Mesenteric fat pad (tissue), 1 donor: ENCODE results near the gene SASH1. TPM values are rescaled to one million over a fixed set of nuclear protein-coding genes. Genes with fewer than 3 reads are reported as not detected.
"Not testable (repeated sequence)": the region's sequence is repeated elsewhere in the genome, so short reads cannot be mapped to it uniquely, and the experiment has no call there.

Experiments
- DNase-seq: peaks from one replicate; pipeline ENCODE4 v3.0.0-alpha.2; 2020; ENCODE audit warnings: low spot score
- total RNA-seq: library from RNA; stranded (reverse); fragmentation: NEBNext Ultra II Directional; extraction: Animal tissue kit (Norgen Biotek cat#: 25700); gene quantifications from one replicate; pipeline ENCODE4 v1.2.1, GENCODE V29; 2021
- donor health status: DM: yes; HTN: yes; CAD: no.

SASH1 gene
- total RNA-seq, 1 donor from 2014 or later: 143 TPM

DNA sequence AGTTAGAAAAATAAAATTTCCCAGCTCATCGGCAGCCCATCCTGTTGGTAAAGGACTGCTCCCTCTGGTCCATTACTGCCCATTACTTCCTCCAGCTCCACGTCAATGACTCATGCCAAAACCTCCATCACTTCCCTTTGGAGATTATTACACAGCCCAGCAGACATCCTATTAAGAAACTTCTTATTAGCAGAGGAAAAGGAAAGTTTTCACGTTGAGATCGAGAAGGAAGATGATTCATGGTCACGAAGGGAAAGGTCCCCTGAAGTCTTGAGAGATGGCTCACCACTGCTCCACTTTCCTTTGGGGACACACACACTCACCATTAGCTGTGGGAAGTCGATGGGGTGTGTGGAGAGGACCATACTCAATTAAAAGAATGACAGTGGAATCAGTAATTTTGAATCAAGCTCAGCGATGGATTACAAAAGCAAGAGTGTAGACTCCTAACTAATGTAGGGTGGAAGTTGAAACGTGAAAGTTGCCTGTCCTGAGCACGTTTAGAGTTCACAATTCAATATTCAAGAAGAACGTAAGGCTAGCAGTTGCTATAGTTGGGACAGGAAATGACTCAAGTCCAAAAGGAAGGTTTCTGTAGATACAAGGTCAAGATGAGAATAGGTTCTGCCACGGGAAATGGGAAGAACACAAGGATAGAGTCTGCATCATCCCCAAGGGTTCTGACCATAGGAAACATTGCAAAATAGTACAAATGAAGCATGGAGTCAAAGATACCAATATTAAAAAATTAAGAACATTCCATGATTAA, 21.6 kb downstream of the SASH1 start:
- no peak for DNase-seq

- DNase-seq: no peak
Measured at GRCh38 chr6:148365041-148365440, 22.4 kb downstream of the SASH1 start.

GRCh38 chr6:148367411-148368024, 24.9 kb downstream of the SASH1 start:
- no peak for DNase-seq

DNA sequence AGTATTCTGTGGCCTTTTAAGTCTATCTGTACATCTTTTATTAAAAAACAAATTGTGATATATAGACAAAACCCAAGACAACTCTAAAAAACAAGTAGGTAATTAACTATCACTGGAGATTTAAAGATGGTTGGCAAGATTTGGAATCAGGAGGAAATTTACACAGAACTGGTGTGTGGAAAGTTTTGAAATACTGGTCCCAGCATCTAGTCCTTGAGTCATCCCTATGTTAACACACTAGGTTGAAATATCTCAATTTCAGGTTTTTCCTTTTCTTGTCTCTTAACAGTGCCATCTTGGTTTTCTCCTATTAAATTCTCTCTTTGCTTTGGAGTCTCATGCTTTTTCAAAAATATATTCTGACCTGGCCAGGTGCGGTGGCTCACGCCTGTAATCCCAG, 27.5 kb downstream of the SASH1 start:
- no peak for DNase-seq

DNA sequence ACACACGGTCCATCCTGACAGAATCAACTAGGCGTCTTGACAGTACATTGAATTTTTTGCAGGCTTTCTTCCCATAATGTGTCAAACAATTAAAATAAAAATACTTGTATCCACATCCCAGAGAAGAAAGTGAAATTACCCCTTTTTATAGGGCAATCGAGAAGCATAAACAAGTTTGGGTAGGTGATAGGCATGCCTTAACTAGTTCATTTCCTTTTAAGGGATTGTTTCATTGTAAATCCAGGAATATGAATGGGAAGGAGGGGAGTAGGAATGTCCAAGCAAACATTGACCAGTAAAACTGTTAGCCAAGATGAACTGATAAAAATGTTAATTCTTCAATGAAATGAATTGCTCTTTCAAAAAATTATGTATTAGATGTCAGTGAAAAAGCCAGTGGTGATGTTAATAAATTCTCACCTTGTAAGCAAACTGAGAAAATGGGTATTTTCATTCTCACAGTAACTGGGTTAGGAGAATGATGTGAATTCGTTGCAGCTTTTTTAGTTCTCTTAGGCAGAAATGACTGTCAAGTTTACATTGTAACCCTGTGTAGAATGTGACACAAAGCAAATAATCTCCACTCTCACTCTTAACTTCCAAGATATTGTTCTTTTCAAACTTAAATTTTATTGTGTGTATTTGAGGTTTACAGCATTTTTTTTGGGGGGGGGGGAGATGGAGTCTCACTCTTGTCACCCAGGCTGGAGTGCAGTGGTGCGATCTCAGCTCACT, 31.6 kb downstream of the SASH1 start:
- DNase-seq: no peak

DNA sequence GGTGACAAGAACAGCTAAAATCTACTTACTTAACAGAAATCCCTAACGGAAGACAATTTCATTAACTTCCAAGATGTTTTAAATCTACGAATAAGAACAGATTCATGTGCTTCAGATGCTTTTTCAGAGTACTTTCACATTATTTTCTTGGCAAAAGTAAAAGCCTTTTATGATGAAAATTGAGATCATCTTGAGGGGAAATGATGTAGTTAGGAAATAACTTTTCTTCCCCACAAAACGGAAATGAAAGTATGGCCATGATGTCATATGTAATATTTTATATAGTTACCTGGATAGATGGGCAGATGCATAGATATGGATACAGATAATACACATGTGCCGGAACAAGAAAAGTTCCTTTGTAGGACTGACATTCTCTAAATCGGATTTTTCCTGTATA, 32.8 kb downstream of the SASH1 start:
- DNase-seq: no peak

DNA sequence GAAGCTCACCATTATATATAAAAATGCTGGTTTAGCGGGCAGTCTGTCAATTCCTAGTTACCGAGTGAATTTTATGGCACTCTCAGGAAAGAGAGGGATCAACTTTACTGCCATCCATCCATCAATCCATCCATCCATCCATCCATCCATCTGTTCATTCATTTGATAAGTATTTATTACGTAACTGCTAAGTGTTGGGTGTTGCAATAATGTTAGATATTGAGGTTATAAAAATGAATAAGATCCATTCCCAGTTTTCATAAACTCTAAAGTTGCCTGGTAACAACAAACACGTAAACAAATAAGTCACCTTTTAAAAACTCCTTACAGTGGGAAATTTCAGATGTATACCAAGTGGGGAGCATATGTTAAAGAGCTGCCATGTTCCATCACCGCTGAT, 36.8 kb downstream of the SASH1 start:
- no peak for DNase-seq

DNA sequence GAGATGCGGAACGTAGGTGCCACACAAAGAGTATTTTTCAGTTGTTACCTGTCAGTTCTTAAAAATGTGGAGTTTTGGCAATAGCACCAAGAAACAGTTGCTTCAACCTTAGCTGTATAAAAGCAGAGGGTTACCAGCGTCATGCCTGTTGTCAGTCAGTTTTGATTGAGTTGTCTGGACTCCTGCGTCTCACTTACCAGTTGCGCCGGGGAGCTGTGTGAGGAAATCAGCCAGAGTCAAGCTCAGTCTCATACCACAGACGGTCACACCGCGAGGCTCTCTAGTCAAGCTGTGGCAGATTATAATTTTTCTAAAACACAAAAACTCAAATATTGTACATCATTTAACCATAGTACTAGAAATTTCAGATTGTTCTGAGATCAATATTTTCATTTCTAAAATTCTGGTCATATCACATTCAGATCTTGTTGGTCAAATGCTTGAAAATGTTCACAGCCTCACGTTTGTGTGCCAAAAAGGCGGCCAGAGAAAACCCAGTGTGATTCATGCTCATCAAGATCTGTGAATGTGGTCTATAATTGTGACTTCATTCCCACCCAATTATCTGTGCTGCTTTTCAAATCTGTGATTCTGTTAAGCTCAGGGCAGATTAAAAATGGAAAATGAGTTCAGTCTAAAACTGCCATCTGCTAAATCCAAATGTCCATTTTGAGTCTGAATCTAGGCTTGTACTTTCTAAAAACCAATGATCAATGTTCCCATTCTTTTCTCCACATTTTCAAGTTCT, 37.5 kb downstream of the SASH1 start:
- DNase-seq: no peak

DNA sequence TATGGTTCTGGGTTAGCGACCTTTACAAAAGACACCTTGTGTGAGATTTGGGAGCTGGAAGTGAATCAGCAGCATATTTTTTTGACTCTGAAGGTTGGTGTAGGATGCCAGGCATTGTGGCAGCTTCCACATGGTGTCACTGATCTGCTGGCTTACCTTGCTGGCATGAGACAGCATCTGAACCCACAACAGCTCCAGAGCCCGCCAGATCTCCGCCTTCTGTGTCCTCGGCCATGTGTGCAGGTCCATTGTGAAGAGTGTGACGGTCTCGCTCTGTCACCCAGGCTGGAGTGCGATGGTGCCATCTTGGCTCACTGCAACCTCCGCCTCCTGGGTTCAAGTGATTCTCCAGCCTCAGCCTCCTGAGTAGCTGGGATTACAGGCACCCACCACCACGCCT, 39.4 kb downstream of the SASH1 start:
- DNase-seq: not testable (repeated sequence)

DNA sequence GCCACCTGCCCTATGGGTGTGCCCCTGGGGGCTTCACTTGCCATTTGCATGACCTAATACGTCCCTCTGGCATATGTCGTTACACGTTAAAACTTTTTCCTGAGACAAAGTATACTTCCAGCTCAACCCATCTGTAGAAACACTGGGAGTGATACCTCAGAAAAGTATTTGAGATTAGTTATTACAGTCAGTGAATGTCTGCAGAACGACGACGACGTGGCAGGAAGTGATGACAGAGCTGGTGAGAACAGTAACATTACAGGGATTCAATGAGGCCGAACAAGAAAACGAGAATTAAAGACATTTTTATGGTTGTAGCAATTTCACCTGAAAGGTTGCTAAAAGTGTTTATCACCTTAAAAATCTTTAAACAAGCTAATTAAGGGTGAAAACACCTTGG, 40.2 kb downstream of the SASH1 start:
- DNase-seq: no peak

DNA sequence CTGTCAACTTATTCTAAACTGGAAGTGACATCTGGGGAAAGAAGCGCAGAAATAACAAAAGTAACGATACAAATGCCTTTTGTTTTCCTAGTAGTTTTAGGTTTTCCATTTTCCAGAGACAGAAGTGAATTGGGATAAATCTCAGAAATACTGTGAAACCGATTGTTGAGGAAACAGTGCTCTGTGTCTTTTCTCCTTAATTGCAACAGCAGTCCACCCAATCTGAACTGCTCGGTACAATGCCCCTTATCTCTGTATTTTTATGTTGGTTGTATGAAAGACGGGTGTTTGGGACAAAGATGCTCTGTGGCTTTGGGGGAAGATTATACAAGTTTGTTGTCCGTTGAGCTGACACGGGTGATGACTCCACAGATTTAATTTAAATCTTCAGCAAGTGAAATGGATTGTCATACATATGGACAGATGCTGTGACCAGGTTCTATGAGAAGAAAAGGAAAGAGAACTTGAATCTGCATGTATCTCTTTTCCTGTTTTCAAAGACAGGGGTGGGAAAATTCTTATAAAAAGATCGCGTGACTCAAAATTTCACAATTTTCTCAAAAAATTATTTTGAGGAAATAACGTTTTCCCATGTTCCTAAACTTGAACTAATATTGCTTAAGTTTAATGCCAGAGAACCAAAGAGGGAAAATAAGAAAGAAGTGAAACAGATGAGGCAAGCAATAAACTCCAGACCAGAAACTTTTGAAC, 41.2 kb downstream of the SASH1 start:
- DNase-seq: no peak

GRCh38 chr6:148385379-148385778, 42.7 kb downstream of the SASH1 start:
- DNase-seq: no peak

- DNase-seq: no peak
Measured at GRCh38 chr6:148388521-148388920, 45.9 kb downstream of the SASH1 start.

GRCh38 chr6:148389086-148389485, 46.4 kb downstream of the SASH1 start:
- DNase-seq: no peak

DNA sequence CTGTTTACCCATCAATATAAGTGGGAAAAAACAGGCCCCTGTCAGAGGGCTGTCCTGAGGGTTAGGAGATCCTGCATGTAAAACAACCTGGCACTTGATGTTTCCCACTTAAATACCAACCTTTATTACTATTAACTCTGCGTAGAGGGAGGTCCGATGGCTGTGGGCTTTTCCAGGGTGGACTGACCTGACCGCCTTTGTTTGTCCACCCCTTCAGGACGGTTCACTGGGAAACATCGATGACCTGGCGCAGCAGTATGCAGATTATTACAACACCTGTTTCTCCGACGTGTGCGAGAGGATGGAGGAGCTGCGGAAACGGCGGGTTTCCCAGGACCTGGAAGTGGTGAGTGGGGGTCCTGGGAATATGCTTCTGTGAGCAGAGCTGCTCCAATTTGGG, 47.3 kb downstream of the SASH1 start:
- no peak for DNase-seq

- DNase-seq: not testable (repeated sequence)
Measured at GRCh38 chr6:148392127-148392526, 49.5 kb downstream of the SASH1 start.

DNA sequence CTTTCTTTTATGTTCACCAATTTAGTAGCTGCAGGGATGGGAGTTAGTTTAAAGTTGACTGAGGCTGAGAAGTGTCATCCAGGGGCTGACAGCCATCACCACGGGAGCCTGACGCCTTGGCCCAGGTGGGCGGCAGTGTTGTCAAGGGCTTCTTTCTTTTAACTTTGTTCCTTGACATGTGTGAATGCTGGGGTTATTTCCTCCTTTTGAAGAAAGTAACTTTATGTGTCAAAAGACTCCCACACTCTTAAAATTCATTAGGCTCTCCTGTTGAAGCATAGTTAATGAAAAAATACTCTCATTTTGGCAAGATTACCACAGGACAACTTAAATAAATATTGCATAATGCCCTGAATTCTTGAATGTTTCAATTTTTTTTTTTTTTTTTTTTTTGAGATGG, 50.0 kb downstream of the SASH1 start:
- DNase-seq: no peak

DNA sequence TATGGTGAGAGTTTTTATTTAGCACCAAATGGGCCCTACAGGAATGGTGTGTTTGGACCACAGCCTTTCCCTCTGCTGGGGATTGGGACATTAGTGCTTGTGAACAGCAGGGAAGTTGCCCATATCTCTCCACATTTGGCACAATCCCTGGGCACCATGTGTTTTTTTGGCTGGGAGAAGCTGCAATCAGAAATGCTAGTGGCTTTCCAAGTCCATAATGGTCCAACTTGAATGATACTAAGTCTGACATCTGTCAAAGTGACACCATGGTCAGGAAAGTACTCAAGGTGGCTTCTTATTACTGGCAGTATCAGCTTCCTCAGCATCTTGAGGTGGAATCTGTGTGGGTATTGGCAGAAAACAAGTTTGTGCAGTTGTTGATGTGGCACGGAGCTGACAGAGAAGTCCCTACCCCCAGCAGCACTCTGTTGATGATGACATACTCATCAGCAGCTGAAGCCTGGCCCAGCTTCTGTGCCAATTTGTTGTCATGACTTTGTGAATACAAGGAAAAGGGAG, 53.0 kb downstream of the SASH1 start:
- no peak for DNase-seq

- no peak for DNase-seq
Measured at GRCh38 chr6:148396411-148396810, 53.8 kb downstream of the SASH1 start.

DNA sequence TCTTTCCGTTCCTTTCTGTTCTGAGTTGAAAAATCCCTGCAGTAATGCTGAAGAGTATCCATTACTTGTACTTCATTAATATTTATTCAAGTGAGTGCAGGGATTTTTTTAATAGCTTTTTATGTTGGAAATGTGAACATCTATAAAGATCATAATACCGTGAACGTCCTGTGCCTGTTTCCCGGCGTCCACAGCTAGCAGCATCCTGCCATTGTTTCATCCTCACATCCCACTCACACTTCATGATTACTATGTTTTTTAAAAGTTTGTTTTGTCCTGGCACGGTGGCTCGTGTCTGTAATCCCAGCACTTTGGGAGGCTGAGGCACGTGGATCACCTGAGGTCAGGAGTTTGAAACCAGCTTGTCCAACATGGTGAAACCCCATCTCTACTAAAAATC, 54.3 kb downstream of the SASH1 start:
- DNase-seq: no peak

DNA sequence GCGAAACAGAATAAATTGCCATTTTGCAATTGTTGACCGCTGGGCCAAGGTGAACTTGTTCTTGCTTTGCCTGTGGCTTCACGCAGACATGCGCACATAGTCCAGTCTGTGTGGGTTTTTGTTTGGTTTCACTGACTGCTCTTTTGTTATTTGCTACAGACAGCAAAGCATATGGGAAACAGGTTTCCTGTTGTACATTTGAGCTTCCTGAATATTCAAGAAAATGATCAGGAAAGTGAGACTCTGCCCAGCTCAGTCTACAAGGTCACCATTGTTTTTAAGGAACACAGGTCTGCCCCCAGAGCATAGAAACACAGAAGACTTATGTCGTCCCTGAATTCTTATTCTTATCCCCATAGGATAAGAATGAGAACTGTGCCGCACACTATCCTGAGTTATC, 55.6 kb downstream of the SASH1 start:
- no peak for DNase-seq
